CD4-positive, alpha-beta T cell treated with Interleukin-15 for 4 hours (primary cell): ENCODE measurements around the gene PLAAT4.
A peak's percentile ranks its signal among the peaks of the same experiment; 100 is the strongest.

Experiments
- DNase-seq: peaks from one replicate; pipeline ENCODE4 v3.0.0-alpha.2; 2020; ENCODE audit warnings: low spot score

Gene PLAAT4, protein sequence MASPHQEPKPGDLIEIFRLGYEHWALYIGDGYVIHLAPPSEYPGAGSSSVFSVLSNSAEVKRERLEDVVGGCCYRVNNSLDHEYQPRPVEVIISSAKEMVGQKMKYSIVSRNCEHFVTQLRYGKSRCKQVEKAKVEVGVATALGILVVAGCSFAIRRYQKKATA

DNA sequence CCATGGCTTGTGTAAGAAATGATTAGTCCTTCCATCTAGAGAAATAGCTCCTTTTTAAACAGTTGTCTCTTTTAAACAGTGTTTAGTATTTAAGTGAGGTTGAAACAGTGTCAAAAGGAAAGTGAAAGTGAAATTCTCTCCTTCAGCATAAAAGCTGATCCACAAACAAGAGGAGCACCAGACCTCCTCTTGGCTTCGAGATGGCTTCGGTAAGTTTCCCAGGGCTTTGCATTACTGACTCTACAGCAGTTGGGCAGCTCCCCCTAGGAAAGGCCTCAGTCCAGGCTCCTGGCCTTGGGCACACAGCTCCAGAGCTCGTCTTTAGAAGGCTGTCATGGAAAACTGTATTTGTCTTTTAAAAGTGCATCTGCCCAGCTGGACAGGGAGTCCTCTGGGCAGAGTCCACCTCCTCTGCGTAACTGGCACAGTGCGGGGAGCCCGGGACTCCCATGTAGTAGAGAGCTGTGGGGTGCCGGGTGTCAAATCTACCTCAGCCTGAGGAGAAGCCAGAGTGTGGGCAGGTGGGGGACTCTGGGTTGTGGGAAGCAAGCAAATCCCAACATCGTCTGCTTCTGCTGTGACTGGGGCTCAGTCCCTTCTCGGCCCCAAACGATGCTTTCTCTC, at the start of gene PLAAT4:
PLAAT4 (plus strand) TSS at position 140 of the 624 bp plus-strand sequence; CDS start at position 201, 61 bp downstream.
- peak; percentile 54 for DNase-seq

DNA sequence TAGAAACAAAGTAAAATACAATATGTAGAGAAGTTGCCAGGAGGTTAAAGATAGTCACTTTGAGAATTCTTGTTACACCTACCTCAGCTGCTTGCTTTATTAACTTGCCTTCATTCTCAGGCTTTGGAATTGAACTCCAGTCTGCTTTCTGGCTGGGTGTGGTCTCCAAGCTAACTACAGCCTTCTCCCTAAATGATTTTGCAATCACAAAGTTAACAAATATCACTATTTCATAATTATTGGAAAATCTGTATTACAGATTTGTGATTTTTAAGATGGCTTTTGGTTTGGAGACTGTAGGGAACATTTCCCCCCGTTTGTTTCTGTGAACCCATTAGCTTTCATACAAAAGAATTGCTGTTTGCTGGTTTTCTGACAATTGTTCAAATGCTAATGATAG, 47.8 kb upstream of the PLAAT4 start:
- no peak for DNase-seq

DNA sequence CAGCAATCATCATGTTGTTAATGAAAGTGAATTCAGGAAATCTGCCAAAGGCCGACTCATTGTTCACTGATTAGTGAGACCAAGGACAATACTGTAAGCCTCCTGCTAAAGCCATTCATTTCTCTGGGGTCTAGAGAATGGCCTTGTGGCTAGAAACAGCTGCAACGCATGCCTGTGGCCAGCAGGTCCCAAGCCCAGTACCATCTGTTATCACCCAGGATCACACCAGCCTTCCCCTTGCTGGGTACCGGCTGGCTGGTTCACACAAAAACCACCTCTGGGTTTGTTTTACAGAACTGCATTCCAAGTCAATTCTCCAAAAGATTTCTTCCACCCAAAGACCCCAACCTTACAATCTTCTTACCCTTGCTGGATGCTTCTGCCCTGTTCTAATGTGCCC, 46.7 kb upstream of the PLAAT4 start:
- no peak for DNase-seq

DNA sequence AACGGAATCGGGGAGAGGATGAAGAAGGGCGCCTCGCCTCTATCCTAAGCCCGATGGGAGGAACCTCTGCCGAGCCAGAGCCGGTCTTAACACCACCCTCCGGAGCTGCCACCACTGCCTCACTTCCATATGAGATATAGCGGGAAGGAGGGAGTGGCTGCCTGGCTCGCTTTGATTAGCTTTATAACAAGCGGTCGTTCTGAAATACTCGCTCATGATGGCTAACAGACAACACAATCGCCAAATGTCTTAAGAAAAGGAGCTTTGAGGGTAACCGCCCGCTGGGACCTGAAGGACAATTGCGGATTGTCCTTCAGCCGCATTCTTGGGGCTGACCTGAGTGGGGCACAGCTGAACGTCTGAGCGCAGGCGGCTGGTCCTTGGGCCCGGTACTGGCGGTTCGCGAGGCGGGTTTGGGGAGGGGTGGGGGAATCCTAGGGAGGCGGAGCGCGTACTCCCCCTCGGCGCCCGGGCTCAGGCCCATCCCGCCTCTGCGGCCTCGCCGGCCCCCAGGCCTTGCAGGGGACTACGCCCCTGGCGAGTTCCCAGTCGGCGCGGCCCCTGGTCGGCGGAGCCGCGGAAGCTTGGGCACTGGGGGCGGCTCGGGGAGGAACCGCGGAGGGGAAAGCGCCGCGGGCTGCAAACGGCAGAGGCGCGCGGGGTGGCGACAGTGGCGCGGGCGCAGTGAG, 45.9 kb upstream of the PLAAT4 start, which contains the start of gene PLAAT5:
PLAAT5 (minus strand) TSS at position 617 of the 689 bp plus-strand sequence; CDS start at position 484, 133 bp downstream.
- DNase-seq, result no peak

DNA sequence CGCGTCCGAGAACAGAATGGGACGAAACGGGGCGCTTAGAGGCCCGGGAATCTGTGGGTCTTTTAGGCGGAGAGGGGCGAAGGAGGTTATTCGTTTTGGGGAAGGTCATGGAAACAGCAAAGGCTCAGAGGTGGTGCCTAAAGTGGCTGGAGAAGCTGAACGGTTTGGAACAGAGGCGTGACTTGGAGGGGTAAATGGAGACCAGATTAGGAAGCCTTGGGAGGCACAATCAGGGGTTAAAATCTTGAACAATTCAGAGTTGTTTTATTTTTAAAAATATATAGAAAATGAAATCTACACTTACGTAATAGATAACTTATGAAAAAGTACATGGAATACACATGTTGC, 45.4 kb upstream of the PLAAT4 start:
- no peak for DNase-seq

DNA sequence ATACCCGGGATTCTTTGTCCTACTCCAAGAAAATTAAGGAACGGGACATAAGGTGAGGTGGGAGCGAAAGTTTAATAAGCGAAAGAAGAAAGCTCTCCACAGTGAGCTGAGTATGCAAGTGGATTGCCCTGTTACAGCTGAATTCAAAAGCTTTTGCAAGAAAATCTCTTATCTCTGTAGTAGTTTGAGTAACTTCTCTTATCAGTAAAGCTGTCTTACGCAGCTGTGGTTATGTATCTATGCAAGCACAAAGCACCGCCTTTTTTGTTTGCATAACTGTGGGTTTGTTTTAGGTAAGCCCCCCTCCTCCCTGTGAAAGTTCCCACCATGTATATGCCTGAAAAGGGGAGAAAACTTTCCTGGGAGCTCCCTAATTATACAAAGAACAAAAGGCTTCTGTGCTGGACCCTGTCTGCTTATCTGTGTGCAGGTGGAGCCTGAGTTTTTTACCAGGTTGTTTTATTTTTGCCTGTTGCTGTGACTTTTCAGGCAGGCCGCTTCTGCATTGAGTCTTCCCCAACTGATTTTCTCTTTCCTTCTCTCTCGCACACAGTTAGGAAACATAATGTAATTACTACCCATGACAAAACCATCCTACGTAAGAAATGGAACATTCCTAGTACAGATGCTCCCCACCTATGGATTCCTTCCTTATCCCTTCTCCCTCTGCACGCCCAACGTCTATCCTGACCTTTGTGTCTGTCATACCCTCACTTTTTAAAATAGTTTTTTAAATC, 44.8 kb upstream of the PLAAT4 start:
- no peak for DNase-seq

DNA sequence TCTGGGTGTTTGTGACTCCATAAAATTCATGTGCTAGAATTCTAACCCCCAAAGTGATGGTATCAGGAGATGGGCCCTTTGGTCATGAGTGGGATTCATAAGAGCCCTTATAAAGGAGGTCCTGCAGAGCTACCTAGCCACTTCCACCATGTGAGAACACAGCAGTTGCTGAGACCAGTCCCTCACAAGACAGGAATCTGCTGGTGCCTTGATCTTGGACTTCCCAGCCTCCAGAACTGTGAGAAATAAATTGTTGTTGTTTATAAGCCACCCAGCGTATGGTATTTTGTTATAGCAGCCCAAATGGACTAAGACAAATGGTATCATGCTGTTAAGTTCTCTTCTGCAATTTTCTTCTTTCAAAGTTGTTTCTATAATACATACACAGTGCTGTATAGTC, 44.2 kb upstream of the PLAAT4 start:
- DNase-seq, result no peak

DNA sequence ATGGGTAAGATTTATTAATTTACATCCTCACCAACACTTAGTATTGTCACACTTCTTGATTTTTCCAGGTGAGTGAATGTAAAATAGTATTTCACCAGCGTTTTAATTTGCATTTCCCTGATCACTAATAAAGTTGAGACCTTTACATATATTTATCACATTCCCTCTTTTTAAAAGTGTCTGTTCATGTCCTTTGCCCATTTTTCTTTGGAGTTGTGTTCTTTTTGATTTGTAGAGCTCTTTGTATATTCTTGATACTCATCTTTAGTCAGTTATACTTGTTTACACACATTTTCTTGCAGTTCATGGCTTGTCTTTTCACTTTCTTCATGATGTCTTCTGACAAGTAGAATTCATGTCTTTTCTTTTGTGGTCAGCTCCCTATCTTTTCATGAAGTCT, 43.5 kb upstream of the PLAAT4 start:
- DNase-seq, result no peak

DNA sequence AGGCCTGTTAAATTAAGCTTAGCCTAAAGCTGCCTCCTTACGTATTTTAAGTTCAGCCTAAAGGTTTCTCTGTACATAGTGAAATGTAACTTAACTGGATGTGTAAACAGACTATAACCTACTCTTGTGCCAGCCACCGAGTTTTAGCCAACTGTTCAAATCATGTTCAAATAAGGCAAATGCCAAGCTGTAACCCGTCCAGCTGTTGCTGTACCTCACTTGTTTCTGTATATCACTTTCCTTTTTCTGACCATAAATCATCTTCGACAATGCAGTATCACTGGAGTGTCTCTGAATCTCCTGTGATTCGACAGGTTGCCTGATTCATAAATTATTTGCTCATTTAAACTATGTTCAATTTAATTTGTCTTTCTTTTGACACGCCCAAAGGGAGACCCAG, 41.6 kb upstream of the PLAAT4 start:
- no peak for DNase-seq

DNA sequence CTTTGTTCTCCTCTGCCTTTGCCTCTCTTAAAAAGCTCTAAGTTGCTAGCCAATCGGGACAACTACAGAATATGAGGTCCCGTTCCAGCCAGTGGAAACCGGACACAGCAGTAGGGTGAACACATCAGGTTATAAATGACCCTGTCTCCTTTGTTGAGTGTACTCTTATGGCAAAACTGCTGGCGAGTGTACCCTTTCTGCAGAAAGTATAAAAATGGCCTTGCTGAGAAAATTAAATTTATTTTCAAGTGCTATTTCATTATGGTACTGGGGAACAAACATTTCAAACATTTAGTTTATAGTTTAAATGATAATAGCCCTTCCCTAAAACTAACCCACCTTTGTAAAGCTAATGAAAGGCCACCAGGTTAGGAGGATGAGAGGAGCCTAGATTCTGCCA, 36.7 kb upstream of the PLAAT4 start:
- DNase-seq, result no peak

DNA sequence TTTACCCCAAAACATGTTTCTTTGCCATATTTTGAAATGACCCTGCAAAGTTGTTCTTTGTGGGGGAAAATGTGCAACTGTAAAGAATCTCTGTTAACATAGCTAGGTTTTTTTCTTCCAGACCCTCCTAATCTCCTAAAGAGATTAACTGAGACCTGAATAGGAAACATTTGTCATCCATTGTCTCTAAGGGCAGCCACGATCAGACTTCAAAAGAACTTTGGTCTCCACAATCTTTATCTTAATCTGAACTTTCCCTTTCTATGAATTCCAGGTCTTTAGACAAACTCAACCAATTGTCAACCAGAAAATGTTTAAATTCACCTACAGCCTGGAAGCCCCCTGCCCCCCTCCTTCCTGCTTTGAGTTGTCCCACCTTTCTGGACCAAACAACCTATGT, 35.4 kb upstream of the PLAAT4 start:
- DNase-seq, result no peak

DNA sequence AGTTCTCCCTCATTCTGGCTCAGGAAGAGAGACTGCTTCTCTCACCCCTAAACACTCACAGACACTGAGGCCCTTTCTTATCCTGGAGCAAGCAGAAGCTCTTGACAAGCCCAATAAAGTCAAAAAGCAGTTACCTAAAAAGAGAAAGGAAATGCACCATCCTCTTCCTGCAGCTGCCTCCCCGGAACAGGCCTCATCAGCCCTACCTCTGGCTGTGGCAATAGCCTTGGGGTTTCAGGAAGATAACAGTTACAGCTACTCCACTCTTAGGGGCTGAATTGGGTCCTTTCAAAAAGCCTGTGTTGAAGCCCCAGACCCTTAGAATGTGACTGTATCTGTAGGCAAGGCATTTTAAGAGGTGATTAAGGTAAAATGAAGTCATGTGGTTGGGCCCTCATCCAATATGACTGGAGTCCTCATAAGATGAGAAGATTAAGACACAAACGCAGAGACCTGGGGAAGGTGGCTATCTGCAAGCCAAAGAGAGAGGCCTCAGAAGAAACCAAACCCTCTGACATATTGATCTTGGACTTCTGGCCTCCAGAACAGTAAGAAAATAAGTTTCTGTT, 34.3 kb upstream of the PLAAT4 start:
- no peak for DNase-seq

DNA sequence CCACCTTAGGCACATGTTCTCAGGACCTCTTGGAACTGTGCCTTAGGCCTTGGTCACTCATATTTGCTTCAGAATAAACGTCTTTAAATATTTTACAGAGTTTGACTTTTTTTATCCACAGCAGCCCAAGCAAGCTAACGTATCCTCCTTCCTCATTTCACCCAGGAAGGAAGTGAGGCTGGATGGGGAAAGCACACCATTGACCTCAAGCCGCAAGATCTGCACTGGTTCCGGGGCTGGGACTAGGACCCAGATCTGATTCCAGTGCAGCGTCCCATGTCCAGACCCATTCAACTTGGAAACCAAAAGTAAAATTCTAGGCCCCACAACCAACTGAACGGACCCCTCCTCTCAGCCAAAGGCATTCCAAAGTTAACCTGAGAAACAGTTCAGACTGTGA, 33.1 kb upstream of the PLAAT4 start:
- no peak for DNase-seq

DNA sequence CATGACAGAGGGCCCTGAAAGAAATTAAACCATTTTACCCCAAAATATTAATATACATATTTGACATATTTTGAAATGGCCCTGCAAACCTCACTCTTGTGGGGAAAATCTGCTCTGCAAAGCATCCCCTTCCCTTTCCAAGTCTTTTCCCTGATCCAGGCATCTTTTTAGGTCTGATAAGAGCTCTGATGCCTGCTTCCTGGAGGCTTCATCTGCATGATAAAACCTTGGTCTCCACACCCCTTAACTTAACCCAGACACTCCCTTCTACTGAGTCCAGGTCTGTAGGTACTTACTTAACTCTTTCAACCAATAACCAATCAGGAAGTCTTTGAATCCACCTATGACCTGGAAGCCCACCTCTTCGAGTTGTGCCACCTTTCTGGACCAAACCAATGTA, 32.6 kb upstream of the PLAAT4 start:
- DNase-seq, result no peak

DNA sequence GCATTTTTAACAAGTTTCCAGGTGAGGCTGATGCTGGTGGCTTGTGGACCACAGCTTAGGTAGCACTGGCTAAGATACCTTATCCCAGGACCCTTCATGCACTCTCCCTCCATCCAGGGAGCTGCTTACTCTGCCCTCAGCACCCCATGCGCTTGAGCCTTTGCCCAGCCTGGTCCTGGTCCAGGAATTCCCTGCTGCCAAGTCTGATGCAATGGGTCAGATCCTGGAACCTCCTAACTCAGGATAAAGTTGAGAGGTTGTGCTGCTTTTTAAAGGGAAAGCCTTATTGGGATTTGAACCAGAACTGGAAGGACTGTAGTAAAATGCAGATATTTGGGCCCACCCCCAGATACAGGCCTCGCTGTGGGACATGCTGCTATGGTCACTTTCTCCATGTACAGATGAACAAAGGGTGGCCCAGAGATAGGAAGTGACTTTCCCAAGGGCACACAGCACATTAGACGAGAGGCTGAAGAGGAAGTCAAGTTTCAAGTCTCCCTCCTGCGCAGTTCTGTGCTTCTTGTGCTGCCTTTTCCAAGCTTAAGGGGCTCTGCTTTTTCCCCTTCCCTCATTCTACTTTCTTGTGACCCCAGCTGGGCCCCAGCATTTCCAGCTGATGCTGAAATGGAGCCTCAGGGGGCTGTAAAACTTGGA, 31.5 kb upstream of the PLAAT4 start:
- no peak for DNase-seq

DNA sequence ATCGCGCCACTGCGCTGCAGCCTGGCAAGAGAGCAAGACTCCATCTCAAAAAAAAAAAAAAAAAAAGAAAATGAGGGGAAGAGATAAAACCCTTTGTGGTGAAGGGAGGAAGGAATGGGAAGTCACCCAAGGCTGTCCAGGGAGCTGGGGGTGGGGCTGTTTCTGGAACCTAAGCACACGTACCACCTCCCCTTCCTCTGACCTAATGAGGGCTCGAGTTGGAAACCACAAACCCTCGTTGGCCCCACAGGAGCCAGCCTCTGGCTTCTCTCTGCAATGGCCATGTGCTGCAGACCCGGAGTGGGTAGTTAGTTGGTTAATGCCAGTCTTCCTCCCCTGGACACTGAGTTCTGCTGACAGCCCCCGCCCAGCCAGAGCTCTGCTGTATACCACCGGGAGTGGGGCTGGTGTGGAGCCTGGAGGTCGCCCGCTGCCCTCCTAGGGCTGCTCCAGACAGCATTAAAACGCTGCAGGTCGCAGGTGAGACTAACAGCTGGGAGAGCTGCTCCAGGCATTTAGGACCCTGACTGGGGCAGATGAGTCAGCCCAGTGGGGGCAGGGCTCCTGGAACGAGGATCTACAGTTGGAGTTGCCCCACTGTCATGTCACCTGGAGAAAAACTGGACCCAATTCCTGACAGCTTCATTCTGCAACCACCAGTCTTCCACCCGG, 30.6 kb upstream of the PLAAT4 start, which contains the start of gene LGALS12:
LGALS12 (plus strand) TSS at position 228 of the 672 bp plus-strand sequence; CDS start at position 603, 375 bp downstream.
- no peak for DNase-seq

DNA sequence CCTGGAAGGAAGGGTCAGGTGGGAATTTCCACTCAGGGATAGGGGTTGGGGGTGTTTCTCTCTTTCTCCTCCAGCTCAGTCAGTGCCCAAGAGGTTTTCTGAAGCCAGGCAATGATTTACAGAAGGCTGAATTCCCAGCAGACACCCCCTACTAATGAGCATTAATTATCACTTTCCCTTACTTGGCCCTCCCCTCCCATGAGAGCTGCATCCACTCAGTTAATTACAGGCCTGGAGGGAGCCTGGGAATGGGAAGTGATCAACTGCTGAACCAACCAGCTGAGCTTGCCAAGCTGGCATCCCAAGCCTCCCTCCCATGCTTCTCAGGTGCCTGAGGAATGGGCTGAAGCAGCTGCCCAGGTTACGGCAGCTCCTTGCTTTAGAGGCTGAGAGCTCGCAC, 29.7 kb upstream of the PLAAT4 start:
- DNase-seq, result no peak

DNA sequence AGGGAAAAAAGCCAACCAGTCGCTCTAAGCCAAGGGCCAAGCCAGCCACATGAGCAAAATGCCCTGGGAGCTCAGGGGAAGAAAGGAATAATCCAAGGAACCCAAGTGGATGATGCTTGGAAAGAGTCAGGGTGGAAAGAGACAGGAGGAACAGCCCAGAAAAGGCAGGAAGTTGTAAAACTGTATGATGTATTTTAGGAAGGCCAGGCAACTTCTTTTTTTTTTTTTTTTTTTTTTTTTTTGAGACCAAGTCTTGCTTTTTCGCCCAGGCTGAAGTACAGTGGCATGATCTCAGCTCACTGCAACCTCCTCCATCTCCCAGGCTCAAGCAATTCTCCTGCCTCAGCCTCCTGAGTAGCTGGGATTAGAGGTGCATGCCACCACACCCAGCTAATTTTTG, 29.1 kb upstream of the PLAAT4 start:
- no peak for DNase-seq

DNA sequence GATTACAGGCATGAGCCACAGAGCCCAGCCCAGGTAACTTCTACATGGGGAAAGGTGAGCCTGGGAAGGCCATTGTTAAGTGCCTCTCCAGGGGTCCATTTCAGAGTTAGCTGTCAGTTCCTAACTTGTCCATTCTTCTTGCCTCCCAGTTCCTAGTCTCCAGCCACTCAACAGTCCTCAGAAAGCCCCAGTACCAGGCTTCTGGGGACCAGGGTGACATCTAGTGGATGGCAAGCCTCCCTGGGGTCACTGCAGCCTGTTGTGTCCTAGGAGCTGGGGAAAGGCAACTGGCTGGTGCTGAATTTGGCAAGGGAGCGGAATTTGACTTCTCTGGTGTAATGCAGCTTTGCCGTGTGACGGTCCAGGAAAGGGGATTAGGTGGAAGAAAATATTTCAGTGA, 28.6 kb upstream of the PLAAT4 start:
- no peak for DNase-seq

DNA sequence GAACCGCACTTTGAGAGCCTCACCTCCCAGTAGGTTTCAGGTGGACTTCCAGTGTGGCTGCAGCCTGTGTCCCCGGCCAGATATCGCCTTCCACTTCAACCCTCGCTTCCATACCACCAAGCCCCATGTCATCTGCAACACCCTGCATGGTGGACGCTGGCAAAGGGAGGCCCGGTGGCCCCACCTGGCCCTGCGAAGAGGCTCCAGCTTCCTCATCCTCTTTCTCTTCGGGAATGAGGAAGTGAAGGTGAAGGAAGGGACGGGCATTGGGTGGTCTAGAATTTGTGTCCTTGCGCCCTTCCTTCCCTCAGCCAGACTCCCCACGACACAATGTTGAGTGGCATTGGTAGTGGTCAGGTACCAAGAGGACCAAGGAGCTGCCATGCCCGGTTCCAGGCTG, 27.9 kb upstream of the PLAAT4 start:
- no peak for DNase-seq

DNA sequence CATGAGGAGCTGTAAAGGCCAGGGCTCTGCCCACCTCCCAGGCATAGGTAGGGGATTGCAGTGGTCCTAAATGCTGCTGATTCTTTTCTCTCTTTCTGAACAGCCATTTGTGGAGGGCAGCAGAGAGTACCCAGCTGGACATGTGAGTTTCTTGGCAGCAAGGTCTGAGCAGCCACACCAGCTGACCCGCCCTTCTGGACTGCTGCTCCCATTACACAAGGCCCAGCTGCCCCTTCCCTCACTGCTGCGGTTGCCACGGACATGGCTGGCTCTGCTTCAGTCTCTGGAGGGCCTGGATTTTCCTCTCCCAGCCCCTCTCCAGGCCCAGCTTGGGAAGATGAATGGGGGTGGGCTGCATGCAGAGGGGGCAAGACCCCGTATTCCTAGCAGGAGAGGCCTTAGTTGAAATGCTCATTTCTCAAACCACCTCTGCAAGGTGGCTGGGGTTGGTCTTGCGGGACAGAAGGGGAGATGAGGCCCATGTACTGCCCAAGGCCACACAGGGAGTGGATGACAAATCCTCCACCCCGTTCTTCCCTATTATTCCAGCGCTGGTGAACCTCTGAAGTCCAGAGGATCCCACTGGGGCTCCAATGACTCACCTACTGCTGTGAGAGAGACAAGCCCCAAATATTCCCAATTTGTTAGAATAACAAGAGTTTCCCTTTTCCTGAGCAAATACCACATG, 26.1 kb upstream of the PLAAT4 start:
- no peak for DNase-seq
